Skin of body (tissue), 2 donors: ENCODE results near the gene CAMK2B. TPM values are rescaled to one million over a fixed set of nuclear protein-coding genes. Genes with fewer than 3 reads are reported as not detected.

ENCODE experiments used
- DNase-seq: peaks from one replicate; lab custom pipeline; 2025; lab: John Stamatoyannopoulos, UW
- total RNA-seq: library from RNA; depleted of rRNA; stranded (reverse); fragments of >200 nt; gene quantifications from one replicate; pipeline ENCODE4 v1.2.3, GENCODE V29; 2014

Gene CAMK2B
- total RNA-seq, 1 donor from 2014 or later: 2.2 TPM

GRCh38 chr7:44330331-44330730 is 4.9 kb upstream of the CAMK2B start:
- no peak for DNase-seq

GRCh38 chr7:44329888-44330287 is 4.5 kb upstream of the CAMK2B start:
- DNase-seq: no peak

DNA sequence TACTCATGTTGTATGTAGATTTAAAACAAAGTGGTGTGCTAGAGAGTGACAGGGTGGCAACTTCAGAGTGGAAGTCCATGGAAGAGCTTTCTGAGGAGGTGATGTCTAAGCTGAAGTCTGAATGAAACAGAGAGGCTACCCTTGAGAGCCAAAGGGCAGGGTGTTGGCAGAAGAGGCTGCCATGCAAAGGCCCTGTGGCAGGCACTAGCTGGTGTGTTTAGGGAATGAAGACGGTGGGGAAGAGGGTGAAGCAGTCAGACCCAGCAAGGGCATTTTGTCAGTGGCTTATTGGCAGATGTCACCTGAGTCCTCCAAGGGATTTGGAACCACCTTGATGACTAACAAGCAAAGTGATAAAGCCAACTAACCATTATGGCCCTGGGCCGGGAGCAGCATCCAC is 3.7 kb upstream of the CAMK2B start:
- DNase-seq: no peak

- no peak for DNase-seq
These were observed 2.6 kb upstream of the CAMK2B start for GRCh38 chr7:44327981-44328380.

GRCh38 chr7:44326261-44327125 is 1.1 kb upstream of the CAMK2B start:
- no peak for DNase-seq

- DNase-seq: no peak
These were observed 432 bp upstream of the CAMK2B start for GRCh38 chr7:44325811-44326241.

DNA sequence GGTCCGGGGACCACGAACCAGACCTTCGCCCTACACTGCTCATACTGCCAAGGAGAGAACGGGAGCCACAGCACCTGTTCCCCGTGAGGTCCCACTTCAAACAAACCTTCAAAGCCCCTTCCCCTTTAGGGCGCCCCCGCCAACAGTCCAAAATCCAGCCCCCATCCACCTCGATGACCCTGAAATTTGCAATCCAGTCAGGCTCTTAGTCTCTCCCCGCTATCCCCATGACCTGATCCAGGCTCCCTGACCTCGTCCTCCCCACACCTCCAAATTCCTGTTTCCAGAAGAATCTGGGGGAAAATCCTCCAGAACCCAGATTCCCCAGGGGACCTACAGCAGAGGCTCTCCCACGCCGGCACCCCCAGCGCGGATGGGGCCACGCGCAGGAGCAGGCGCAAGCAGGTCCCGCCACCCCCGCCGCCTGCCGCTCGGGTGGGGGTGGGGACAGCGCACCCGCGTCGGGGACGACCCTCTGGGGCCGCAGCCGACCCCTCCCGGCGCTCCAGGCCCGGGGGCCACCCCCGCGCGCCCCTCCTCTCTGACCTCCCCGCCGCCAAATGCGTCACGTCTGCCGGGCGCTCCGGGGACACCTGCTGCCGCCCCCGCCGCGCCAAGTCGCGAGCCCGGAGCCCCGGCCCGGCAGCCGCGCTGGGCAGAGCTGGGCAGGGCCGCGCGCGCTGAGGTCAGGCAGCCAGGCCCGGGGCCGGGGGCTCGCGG is 753 bp downstream of the CAMK2B start:
- DNase-seq: no peak

DNA sequence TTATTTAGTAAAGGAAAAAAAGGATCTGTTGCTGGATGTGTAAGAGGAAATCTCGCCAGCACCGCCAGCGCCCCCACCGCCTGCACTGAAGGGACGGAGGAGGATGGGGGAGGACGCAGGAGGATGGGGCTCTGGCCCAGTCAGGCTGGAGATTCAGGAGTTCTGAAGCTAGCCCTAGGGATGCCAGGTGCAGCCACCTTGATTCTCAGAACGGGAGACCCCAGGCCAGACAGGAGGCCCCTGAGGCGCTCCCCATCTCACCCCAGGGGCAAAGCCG is 1.3 kb downstream of the CAMK2B start:
- DNase-seq: no peak

DNA sequence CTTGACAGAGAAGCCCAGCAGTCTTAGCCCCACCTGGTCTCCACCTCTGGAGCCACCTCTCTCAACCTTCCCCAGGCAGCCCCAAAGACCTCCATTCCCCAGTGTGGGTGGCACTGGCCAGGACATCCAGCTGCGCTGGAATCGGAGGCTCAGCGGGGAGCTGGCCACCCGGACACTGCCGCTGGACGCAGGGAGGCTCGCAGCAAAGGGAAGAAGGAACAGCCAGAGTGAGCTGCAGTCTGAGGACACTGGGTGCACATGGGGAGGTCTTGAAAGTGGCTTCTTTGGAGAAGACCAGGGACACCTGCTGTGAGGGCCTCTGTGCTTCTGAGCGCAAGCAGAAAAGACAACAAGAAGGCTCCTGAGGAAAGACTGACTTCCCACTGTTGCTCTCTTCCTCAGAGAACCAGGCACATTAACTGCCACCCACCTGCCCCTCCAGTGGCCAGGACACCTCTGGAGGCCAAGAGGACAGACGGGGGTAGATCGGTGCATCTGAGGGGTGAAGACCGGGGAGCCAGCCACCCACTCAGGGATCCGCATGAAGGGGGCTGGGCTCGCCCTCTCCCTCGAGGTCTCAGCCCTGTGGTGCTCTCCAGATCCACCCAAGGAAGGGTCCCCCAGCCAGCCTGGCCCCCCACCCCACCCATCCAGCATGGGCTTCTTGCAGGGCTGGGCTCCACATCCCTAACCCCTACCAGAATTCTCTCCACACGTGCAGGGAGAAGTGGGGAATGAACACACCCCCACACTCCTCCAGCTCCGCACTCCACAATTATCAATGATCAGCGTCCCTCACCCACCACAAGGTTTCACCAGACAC is 1.8 kb downstream of the CAMK2B start:
- no peak for DNase-seq

DNA sequence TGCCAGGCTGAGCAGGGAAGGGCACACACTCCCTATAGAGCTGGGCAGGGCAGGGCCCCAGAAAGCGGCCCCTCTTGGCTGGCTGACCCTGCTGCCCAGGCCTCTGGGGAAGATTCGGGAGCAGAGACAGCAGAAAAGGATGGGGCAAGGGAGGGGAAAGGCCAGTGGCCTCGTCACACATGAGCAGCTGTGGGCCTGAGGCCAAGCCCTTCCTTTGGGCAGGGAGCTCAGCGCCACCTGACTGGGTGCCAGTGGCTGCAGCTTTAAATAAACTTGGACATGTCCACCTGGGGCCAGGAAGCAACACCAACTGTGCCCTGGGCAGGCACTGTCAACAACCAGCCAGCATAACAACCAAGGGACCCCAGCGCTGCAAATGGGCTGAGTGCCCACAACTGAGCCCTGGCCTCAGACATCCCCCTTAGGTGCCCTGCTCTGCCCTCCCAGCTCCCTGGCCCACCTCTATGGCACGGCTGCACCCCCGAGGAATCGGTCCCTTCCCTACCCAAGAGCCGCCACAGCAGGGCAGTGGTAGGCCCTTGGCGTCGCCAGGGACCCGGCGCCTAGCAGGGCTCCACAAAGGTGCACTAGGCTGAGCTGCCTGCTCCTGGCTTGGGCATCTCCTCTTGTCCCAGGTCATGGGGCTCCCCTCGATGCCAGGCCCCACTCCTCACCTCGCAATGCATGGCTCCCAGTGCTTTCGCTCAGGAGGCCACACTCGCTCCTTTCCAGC is 2.6 kb downstream of the CAMK2B start:
- DNase-seq: no peak

GRCh38 chr7:44321796-44322195 is 3.6 kb downstream of the CAMK2B start:
- no peak for DNase-seq

DNA sequence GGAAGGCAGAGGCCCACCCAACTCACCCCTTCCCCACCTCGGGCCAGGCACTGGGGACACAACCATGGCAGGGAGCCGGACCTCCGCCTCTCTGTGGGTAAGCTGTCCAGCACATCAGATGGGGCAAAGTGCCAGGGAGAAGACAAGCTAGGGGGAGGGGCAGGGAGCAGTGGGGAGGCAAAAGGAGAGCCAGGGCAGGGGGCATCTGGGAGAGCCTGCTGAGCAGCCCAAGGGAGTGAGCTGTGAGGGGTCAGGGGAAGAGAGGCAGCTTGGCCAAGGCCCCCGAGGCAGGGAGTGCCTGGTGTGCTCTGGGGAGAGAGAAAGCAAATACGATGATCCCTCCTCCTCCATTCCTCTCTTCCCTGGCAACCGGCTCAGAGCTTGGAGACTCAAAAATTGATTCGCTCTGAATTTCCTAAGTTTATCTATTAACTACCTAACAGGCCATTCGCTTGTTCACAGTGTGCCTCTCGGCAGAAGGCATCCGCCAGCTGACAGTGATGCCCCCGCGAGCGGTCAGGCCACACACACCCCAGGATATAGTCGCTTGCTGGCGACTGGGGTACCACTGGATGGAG is 4.5 kb downstream of the CAMK2B start:
- no peak for DNase-seq

GRCh38 chr7:44320141-44320540 is 5.3 kb downstream of the CAMK2B start:
- no peak for DNase-seq

DNA sequence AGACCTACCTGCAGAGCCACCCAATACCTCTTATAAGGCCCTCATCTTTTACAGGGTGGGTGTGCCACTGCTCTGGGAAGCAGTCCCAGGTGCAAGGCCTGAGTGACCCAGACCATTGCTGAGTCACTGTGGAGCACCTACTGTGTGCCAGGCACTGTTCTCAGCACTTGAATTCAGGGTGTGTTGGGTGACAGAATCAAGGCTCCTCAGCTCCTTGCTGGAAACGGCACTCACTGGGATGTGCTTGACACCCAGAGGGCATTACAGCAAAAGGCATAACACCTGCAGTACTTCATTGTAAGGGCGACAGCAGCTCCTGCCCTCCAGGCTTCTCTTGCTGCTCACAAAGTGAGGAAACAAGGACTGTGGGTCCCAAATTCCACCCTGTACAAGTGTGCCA is 7.1 kb downstream of the CAMK2B start:
- DNase-seq: no peak

- no peak for DNase-seq
These were observed 10.0 kb downstream of the CAMK2B start for GRCh38 chr7:44315301-44315903.

- DNase-seq: no peak
These were observed 11.8 kb downstream of the CAMK2B start for GRCh38 chr7:44313621-44314031.

DNA sequence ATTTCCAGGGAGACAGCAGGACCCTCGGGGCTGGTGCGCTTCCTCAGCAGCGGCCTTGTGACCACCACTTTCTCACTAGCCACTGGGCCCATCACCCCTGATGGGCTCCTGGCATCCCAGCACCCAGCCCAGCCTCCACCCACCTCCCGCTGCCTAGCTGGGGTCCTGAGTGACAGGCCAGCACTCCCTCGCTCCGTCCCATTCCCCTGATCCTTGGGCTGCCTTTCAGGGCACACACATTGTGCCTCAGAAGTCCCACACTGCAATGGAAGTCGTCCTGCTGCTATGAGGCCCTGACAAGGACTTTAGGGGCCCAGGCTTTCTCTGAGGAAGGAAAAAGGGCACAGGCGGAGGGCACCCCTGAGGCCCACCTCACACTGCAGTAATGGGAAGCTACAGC is 12.4 kb downstream of the CAMK2B start:
- no peak for DNase-seq

GRCh38 chr7:44311561-44312495 is 13.6 kb downstream of the CAMK2B start:
- no peak for DNase-seq

GRCh38 chr7:44310221-44310848 is 15.1 kb downstream of the CAMK2B start:
- no peak for DNase-seq
